GM23248 (cell line): ENCODE data around the gene PCDHB6.

Source experiments
- EZH2 ChIP-seq: fragments of 200-600 bp; sonication (generic); IDR thresholded peaks from 2 replicates; pipeline ENCODE4 v1.6.1; 2018; ENCODE audit warnings: antibody characterized with exemption, mild to moderate bottlenecking; ENCODE audit not compliant: insufficient read depth, poor library complexity, severe bottlenecking
- EZH2phosphoT487 ChIP-seq: fragments of 200-600 bp; sonication (generic); IDR thresholded peaks from 2 replicates; pipeline ENCODE4 v1.6.1; 2018; ENCODE audit warnings: antibody characterized with exemption, moderate library complexity, mild to moderate bottlenecking, low read depth; ENCODE audit not compliant: insufficient read depth

GRCh38 chr5:141100243-141100805 is 49.5 kb upstream of the PCDHB6 start, which contains the start of gene PCDHB3:
- no peak for TF ChIP-seq EZH2
- no peak for TF ChIP-seq EZH2phosphoT487
